NCI-H1436 treated with DMSO at 0.1 percent for 48 hours (cell line): ENCODE results near the gene LTA.
"Not testable (repeated sequence)": the region's sequence is repeated elsewhere in the genome, so short reads cannot be mapped to it uniquely, and the experiment has no call there.

Experiments
- DNase-seq: peaks from one replicate; lab custom pipeline; 2025; lab: John Stamatoyannopoulos, UW

LTA gene

DNA sequence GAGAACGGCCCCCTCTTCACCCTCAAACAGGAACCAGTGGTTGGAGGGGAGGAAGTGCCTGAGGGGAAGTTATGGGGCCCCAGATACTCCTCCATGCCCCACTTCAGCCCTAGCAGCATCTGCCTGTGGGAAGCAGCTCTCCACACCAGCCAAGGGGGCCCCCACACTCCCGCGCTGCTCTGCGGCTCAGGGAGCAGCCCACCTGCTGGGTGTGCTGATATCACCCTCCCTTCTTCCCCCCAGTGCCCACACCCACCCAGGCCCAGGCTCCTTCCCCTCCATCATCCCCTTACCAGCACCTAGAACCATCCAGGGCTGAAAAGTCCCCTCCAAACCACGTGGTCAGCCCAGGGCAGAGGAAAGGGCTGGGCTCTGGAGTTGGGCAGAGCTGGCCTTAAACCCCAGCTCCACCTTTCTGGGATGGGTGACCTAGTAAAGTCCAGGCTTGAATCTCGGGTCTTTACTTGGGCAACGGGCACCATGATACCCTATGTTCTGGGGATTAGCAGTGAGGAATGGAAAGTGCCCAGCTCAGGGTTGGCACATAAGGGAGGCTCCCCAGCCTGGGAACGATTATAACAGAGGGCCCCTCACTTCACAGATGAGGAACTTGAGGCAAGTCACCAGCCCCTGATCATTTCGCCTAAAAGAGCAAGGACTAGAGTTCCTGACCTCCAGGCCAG, 14.7 kb downstream of the LTA start:
- DNase-seq: no peak

DNA sequence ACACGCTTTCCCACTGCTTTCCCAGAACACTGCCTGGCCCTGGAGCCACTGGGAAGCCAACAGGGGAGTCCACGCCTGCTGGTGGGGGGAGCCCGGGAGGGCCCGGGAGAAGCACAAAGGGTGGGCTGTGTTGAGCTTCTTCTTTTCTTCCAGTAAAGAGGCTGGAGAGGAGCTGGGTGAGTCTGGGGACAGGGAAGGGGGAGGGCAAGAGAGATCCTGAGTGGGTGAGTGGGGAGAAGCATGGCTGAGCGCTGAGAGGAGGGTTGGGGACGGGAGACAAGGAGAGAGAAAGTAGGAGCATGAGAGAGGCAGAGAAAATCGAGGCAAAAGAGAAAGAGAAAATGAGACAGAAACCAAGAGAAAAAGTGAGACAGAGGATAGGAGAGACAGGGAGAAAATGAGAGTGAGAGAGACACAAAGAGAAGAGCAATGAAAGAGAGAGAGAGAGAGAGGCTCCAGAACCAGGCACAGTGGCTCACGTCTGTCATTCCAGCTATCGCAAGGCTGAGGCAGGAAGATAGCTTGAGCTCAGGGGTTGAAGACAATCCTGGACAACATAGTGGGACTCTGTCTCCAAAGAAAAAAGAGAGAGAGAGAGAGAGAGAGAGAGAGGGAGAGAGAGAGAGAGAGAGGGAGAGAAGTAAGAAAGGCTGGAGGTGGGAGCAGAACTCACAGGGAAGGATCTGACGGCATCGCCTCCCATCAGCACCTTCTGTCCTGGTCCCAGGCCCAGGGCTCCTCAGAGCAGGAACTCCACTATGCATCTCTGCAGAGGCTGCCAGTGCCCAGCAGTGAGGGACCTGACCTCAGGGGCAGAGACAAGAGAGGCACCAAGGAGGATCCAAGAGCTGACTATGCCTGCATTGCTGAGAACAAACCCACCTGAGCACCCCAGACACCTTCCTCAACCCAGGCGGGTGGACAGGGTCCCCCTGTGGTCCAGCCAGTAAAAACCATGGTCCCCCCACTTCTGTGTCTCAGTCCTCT, 16.0 kb downstream of the LTA start:
- no peak for DNase-seq

DNA sequence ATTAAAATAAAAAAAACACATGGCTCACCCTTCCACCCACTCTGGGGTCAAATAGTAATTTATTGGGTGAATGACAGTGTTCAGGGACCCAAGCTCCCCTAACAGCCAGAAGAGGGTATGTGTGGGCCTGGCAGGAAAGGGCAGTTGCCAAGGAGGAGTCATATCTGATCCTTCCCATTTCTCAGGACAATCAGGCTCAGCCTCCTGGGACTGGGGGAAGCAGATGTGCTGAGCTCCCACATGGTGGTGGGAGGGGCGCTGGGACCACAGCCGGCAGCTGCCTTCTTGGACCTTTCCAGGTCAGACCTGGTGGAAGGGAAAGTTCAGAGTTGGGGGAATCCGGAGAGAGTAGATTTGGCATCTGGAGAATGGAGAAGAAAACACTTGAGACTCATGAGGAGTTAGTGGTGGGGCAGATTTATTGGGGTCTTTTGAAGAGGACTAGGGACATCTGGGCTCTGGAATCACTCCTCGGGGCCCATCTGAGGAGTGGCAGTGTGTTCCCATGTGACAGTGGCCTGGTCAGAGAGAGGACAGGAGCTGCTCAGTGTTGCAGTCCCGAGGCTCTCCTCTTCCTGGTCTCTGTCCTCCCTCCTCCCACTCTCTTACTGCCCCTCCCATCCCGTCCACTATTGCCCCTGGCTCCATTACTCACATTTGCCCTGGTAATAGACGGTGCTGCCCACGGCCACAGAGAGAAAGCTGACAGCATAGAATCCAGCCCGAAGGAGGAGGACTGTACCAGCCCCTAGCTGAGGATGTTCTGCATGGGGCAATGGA, 17.0 kb downstream of the LTA start:
- no peak for DNase-seq

DNA sequence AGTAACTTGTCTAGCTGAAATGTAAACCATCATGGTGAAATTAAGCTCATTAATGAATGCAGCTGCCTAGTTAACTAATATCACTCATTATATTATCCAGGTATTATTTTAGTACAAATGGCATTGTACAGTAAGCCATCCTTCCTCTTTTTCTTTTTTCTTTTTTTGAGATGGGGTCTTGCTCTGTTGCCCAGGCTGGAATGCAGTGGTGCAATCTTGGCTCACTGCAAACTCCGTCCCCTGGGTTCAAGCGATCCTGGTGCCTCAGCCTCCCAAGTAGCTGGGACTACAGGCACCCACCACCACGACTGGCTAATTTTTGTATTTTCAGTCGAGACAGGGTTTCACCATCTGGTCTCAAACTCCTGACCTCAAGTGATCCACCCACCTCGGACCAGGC, 18.6 kb downstream of the LTA start:
- not testable (repeated sequence) for DNase-seq

DNA sequence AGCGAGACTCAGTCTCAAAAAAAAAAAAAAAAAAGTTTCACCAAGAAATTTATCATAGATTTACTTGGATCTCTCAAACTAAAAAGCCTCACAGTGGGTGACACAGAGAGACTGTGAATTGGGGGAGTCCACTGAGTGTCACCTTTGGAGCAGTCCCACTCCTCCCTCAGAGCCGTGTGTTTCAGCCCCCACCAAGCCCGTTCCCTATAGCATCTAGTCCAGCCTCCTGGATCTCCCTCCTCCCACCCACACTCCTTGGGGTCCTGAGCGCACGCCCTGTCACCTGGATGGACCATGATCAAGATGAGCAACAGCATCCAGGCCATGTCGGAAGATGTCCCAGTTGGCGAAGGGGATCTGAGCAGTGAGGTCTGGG, 20.3 kb downstream of the LTA start:
- no peak for DNase-seq

DNA sequence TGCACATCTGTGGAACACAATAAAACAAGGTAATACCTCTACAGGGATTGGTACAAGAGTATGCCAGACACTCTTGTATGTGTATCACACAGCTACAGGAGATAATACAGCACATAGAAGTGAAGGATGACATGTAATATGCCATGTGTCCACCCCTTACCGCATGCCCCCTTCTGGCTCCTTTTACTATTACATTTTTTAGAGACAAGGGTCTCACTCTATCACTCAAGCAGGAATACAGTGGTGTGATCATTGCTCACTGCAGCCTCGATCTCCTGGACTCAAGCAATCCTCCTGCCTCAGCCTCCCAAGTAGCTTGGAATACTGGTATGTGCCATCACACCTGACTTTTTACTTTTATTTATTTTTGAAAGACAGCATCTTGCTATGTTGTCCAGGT, 24.9 kb downstream of the LTA start:
- no peak for DNase-seq

DNA sequence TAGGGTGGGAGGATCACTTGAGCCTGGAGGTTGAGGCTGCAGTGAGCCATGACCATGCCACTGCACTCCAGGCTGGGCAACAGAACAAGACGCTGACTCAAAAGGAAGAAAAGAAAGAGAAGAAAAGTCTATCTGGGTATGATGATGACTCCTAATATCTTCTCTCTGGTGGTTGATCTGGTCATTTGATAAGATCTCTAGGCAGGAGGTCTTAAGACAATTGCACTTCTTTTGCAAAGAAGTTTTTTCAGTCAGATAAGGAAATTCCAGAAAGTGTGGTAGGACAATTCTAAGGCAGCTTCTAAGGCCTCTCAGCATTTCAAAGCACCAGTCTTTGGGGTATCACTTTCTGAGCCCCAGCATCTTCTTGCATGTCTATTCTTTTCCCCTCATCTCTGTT, 35.2 kb downstream of the LTA start:
- no peak for DNase-seq

DNA sequence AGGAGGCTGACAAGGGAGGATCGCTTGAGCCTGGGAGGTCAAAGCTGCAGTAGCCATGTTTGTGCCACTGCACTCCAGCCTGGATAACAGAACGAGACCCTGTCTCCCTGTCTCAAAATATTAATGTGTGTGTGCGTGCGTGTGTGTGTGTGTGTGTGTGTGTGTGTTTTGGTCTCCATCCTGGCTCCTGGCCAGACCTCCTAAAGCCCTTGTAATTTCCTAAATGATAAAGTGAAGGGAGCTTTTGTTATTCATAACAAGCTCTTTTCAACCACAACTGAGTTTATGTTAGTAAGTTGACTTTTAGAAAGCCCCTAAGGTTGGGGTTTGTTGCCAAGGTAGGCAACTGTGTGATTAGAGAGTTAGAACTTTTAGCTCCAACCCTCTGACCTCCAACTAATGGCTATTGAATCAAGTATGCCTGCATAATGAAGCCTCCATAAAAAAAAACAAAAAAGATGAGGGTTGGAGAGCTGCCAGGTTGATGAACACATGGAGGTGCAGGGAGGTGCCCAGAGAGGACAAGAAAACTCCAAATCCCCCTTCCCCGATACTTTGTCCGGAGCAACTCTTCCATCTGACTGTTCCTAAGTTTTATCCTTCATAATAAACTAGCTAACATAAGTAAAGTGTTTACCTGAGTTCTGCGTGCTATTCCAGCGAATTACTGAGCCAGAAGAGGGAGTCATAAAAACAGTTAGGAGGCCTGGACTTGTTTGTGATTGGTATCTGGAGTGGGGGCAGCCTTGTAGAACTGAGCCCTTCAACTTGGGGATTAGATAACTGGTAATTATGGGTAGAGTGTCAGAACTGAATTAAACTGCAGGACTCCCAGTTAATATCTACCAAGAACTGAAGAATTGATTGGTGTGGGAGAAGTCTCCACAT, 37.7 kb downstream of the LTA start:
- no peak for DNase-seq

DNA sequence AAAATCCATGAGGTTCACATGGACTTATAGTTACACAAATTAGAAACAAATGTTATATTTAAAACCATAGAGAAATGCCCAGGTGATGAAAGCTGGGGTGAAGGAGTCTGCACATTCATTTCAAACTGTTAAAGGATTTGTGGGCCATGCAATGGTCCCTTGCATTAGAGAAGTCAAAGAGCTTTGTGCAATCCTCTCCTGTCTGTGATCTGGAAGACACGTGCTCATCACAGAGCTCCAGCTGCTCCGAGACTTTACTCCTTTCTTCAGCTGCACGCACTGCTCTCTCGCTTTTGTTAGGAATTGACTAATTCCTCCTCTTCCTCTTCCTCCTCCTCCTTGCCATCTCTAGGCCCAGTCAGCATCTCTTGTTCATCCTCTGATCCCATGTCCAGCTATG, 38.9 kb downstream of the LTA start:
- DNase-seq: no peak

DNA sequence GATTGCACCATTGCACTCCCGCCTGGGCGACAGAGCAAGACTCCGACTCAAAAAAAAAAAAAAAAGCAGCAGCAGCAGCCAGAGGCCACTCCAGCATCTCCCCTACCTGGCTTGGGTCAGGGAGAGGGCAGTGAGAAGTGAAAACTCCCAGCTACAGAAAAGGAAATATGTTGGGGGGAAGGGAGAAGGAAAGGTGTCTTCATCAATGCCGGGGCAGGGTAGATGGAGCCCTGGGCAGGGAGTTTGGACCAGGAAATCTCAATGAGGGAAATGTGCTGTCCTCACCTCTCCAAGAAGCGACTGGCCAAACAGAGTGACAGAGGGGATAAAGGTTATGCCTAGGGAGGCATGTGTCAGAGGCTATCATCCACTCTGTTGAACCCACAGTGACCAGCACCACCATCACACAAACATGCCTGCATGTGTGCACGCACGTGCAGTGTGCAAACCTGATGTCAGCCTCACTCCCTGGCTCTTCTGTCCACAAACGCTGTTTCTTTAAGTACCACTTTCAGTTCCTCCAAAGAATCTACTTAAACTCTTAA, 42.1 kb downstream of the LTA start:
- no peak for DNase-seq

DNA sequence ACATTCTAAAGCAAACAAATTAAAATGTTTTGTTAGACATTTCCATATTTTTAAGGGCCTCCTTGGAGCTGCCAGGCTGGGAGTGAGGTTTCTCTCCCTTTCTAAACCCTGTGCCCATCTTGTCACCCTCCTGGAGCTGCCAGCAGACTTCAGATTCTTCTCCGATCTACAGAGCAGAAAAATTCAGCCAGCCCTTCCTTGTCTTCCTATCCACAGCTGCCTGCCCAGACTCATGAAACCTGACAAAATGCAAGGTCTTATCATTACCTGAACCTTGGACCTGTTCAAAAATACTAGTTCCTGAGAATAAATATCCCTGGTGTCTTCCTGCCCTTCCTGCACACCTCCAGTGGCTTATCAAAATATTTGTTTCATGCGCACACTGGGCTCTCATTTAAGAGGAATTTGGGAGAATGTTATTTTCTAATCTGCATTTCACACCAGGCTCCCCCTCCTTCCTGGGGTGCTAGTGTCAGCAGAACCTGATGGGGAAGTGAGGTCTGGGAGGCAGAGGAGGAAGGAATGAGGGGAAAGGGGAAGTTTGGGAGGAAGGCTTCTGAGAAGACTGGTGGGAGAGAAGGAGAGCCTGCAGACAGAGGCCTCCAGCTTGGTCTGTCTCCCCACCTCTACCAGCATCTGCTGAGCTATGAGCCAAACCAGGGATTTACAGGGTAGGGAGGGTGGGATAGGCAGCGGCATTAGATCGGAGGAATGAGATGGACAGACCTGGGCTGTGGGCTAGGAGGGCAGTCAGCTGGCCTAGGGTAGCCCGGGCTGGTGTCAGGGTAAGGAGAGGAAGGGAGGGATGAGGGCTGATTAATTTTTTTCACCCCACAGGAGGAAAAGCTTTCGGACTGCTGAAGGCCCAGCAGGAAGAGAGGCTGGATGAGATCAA, 42.8 kb downstream of the LTA start, which contains the start of gene AIF1:
Gene AIF1, plus strand, starts transcription at position 551 of the 895 bp plus-strand sequence. Its CDS starts 96 bp downstream, at position 647.
- no peak for DNase-seq

DNA sequence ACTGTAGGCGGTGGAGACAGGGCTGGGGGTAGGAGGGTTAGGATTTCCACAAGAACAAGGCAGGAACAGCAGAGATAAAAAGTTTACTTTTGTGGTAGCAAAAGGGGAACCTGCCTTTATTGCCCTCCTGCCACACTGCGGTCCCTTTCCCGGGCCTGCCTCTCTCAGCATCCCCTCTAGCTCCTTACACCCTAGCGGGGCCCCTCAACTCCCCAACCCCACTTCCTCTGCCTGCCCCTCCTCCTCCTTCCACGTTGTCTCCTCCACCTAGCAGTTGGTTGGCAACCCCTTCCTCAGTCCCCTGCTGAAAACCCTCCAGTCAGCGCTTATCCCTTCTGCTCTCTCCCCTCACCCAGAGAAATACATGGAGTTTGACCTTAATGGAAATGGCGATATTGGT, 43.7 kb downstream of the LTA start:
- DNase-seq: no peak

DNA sequence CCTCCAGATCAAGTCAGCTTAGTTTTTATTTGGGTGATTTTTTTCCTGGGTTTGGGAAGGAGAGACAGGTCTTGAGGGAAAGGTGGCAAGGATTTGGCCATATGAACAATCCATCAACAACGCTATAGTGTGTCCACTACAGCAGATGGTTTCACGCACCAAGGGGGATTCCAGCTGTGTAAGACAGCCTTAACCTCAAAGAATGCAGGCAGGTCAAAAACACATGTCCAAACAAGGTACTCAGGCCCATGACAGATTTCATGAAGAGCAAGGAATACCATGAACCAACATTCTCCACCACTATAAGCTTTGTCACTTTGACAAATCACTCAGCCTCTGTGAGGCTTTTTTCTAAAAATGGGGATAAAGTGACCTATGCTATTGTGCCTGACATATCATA, 44.9 kb downstream of the LTA start:
- no peak for DNase-seq

DNA sequence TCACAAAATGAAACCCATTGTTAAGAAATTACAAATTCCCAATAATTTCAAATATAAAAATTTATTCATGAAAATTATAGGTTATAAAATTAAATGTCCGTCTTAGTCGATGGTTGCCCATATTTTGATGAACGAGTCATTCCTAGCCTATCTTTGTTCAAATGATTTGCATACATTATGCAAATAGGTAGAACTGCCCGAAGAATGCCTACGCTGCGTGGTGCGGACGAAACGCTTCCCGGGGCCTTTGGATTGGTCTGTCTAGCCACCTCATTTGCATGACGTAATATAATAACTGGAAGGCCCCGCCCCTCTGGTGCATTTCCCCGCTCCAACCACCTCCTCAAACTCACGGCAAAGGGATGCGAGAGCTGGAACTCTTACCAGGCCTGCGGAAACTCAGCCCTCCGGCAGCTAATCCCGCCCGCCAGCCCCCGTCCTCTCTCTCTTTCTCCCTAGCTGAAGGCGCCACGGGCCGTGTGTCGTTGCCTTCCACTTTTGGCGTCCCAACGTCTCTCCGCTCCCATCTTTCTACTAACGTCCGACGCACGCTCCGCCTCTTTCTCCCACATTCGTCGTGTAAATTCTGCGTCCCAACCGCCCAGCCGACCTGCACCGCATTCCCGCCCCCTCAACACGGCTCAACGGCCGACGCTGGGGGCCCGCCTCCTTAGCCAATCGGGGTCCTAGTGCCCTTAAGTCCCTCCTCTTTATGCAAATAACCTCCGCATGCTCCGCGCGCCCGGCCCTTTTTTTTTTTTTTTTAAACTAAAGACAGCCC, 47.9 kb downstream of the LTA start:
- peak; percentile 96 for DNase-seq

DNA sequence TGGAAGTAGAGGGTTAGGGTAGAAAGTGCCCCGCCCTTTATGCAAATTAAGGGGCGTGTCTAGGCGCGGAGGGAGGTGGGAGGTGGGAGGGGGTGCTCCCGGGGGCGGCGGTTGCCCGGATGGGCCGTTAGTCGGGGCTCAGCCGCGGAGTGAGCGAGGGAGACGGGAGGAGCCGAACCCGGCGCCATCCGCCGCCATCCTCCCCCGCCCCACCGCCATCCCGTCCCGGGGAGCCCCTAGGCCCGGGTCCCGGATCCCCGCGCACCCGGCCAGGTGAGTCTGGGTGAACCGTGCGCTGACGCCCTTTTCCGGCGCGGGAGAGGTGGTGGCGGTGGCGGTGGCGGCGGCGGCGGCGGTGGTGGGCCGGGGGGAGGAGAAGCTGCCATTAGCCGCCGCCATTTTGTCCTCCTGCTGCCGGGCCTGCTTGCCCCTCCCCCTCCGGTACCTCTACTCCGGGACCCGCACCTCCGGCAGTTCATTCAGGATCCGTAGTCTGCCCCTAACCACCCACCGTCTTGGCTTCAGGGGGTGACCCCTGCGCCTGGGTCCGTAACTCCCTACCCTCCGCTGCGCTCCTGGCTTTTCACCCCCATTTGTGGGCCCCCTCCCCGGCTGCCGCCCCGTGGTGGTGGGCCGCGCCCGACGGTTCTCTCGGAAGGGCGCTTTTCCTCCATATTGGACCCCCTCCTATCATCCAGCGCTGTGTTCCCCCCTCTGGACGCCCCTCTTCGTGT, 48.7 kb downstream of the LTA start, which contains the start of gene PRRC2A:
Gene PRRC2A, plus strand, starts transcription at position 130 of the 734 bp plus-strand sequence. CDS start 2,075 bp downstream, outside the sequence.
- peak; percentile 43 for DNase-seq

DNA sequence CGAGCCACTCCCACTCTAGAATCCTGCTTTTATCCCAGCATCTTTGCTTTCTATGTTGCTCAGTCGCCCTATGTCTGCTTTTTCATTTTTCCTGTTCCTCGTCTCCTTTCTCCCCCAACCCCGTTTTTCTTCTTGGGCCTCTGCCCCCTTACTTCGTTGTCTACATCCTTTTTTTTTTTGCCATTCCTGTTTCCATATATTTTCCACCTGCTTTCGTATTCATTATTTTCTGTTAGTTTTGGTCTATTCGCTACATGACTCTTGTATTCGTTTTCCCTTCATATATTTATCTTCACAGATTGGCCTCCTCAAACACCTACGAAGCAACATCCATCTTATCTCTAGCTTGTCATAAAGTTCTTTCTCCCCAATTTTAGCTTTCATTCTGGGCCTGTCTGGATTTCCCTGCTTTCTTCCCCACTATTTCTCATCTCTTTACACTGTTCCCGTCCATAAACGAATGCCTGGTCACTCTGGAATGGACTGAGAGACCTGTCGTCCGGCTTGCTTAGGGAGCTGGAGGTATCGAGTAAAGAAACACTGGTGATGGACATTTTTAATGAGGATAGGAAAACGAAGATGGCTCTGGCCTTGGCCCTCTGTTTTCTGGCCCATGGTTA, 49.3 kb downstream of the LTA start:
- no peak for DNase-seq

DNA sequence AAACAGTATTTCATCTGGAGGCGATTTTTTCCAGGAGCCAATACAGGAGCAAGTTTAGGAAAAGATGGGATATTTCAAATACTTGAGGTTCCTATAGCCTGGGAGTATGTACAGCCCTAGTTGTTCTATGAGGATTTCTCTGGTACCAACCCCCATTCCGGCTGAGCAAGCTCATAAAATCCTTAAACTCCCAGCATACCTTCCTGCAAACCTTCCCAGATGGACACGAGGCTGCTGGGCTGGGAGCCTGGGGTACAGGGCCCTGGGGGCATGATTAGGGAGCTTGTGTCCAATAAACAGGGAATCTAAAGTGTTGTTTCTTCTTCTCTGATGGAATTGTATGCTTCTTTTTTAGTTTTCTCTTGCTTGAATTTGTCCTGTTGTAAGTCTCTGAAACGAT, 49.9 kb downstream of the LTA start:
- DNase-seq: no peak

DNA sequence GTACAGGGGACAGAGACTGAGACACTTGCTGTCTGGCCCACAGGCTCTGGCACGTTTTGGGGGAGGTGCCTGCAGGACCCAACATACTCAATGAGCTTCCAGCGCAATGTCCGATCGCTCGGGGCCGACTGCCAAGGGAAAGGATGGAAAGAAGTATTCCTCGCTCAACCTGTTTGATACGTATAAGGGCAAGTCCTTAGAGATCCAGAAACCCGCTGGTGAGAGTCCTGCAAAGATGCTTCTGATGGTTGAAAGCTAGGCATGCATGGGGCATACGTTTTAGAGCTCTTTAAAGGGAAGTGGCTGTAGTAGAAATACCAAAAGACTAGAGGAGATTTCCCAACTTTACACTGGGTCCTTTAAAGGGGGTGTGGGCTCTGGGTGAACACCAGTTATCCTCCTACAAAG, 50.6 kb downstream of the LTA start:
- DNase-seq: no peak
